Stomach (tissue), 9 donors: ENCODE measurements around the gene ANKRD65. TPM values are rescaled to one million over a fixed set of nuclear protein-coding genes. Genes with fewer than 3 reads are reported as not detected.
A peak's percentile ranks its signal among the peaks of the same experiment; 100 is the strongest.
"Not testable (repeated sequence)": the region's sequence is repeated elsewhere in the genome, so short reads cannot be mapped to it uniquely, and the experiment has no call there.

Experiments used
- DNase-seq, 2 donors: peaks; one replicate each; pipeline versions ENCODE4 v3.0.0 to v3.0.0-alpha.2; 2013 to 2019
- H3K27ac ChIP-seq, 5 donors: fragments of 200-600 bp in 4 of 5; sonication (generic) in 4 of 5; one replicate each; pipeline ENCODE4 v1.5.1; 2013 to 2019; ENCODE audit warnings: mild to moderate bottlenecking in 1 of 5, moderate library complexity in 1 of 5
- H3K27me3 ChIP-seq, 3 donors: fragments of 200-600 bp; sonication (generic); one replicate each; pipeline ENCODE4 v1.5.1; 2017 to 2019; ENCODE audit warnings: mixed run types in 1 of 3
- H3K36me3 ChIP-seq, 4 donors: fragments of 200-600 bp; sonication (generic); 1 replicate in 3 of 4; 2 replicates in 1 of 4; pipeline ENCODE4 v1.5.1; 2016 to 2019
- H3K4me1 ChIP-seq, 4 donors: fragments of 200-600 bp; sonication (generic); one replicate each; pipeline ENCODE4 v1.5.1; 2016 to 2019
- H3K4me3 ChIP-seq, 4 donors: fragments of 200-600 bp; sonication (generic) in 3 of 4; one replicate each; pipeline ENCODE4 v1.5.1; 2016 to 2019; ENCODE audit warnings: mild to moderate bottlenecking in 1 of 4
- H3K9me3 ChIP-seq, 4 donors: fragments of 200-600 bp; sonication (generic); one replicate each; pipeline ENCODE4 v1.5.1; 2016 to 2019
- CTCF ChIP-seq, 7 experiments: fragments of 450-650 bp in 4 of 7; fragments of 200-600 bp in 3 of 7; sonication (generic) in 3 of 7; IDR thresholded peaks; one replicate each; pipeline ENCODE4 v1.5.1; 2016 to 2019; ENCODE audit warnings: antibody characterized with exemption in 7 of 7, control low read depth in 2 of 7, mild to moderate bottlenecking in 1 of 7
- EP300 ChIP-seq: sonication (generic); formaldehyde crosslinking; IDR thresholded peaks from one replicate; pipeline ENCODE4 v1.6.1; 2017; ENCODE audit warnings: antibody characterized with exemption
- POLR2A ChIP-seq, 4 donors: fragments of 450-650 bp; IDR thresholded peaks; one replicate each; pipeline ENCODE4 v1.6.1; 2016; ENCODE audit warnings: antibody characterized with exemption in 4 of 4, control low read depth in 2 of 4, mild to moderate bottlenecking in 1 of 4, moderate library complexity in 1 of 4
- POLR2AphosphoS5 ChIP-seq, 3 donors: sonication (generic); formaldehyde crosslinking; IDR thresholded peaks; one replicate each; pipeline ENCODE4 v1.6.1; 2016; ENCODE audit warnings: antibody characterized with exemption in 3 of 3
- WGBS, 5 donors: extraction: QIAGEN DNeasy Blood & Tissue Kit in 3 of 5; methylation state at CpG; one replicate each; pipeline versions ENCODE4 v1.1.5 to v1.1.7; 2013 to 2018; 5-methylcytosine and 5-hydroxymethylcytosine counted together
- intact Hi-C: fragments of 100-400 bp; cut with DNase I; formaldehyde crosslinking; loops from one replicate; pipeline ENCODE4 v1.15.1; 2023; ENCODE audit warnings: low total_unique reads
- polyA plus RNA-seq, 3 donors: library from polyadenylated mRNA; stranded (reverse); fragments of 200-250 nt; gene quantifications; one replicate each; pipeline ENCODE4 v1.2.3, GENCODE V29; 2013
- total RNA-seq, 5 donors: library from RNA; depleted of rRNA; stranded (reverse); fragments of >200 nt; gene quantifications; one replicate each; pipeline versions ENCODE4 v1.1.0 to v1.2.3, GENCODE V29; 2014 to 2016
- donor health status: healthy with polysubstance abuse.
- donor health status: Bipolar disorder and iron deficiency.
- donor health status: healthy.

ANKRD65 gene
- total and polyA plus RNA-seq, 8 donors: 0.89 to 13.6 (median 8.7) TPM; not detected in 1

- Histone ChIP-seq H3K9me3 (no peaks in the 10 kb centered on the region), H3K4me1 (peaks cover 25 to 74% (median 55%) of the 10 kb centered on the region in 4 donors), H3K27me3 (no peaks in the 10 kb centered on the region), H3K27ac (peak overlapping the region; percentile 77 to 93 (median 88)), H3K36me3 (peaks cover 38 to 51% (median 45%) of the 10 kb centered on the region in 4 donors), H3K4me3 (peak overlapping the region; percentile 89 to 100 (median 94))
- TF ChIP-seq POLR2AphosphoS5 (IDR thresholded peaks at IDR 0.05): no peak
- TF ChIP-seq POLR2A (IDR thresholded peaks at IDR 0.05): no peak
- no peak for TF ChIP-seq EP300
- TF ChIP-seq CTCF (IDR thresholded peaks at IDR 0.05): no peak
- 33 to 42% (median 34%) methylated on average over 39 to 43 of the region's 43 CpGs for WGBS, 5 donors
- intact Hi-C loops: no loop called here
- no peak for DNase-seq
Observed at GRCh38 chr1:1406101-1406820, 14.8 kb downstream of the ANKRD65 start.

GRCh38 chr1:1403653-1404052 lies 17.4 kb downstream of the ANKRD65 start:
- H3K9me3 ChIP-seq: no peaks in the 10 kb centered on the region

GRCh38 chr1:1402901-1403392 lies 18.1 kb downstream of the ANKRD65 start:
- H3K27ac ChIP-seq, intact Hi-C loops, H3K27me3 ChIP-seq, DNase-seq, H3K4me3 ChIP-seq, H3K9me3 ChIP-seq: not testable (repeated sequence)
- H3K36me3 ChIP-seq: peaks cover 44 to 64% (median 53%) of the 10 kb centered on the region in 4 donors
- H3K4me1 ChIP-seq: peaks cover 31 to 78% (median 64%) of the 10 kb centered on the region in 4 donors
- 81 to 87% (median 87%) methylated on average over 9 of the region's 9 CpGs for WGBS, 5 donors

More at GRCh38 chr1:1403653-1404052, 17.4 kb downstream of the ANKRD65 start:
- Histone ChIP-seq H3K4me1 (peaks cover 33 to 78% (median 64%) of the 10 kb centered on the region in 4 donors), H3K4me3 (no peak overlapping the region), H3K27ac (no peak overlapping the region), H3K27me3 (no peaks in the 10 kb centered on the region), H3K36me3 (peaks cover 44 to 58% (median 53%) of the 10 kb centered on the region in 4 donors)
- no peak for DNase-seq
- WGBS, 5 donors: 82 to 89% (median 85%) methylated on average over 7 of the region's 7 CpGs
- intact Hi-C loops: no loop called here
- TF ChIP-seq CTCF (IDR thresholded peaks at IDR 0.05) (no peak), EP300 (no peak), POLR2A (IDR thresholded peaks at IDR 0.05) (no peak), POLR2AphosphoS5 (IDR thresholded peaks at IDR 0.05) (no peak)

GRCh38 chr1:1402072-1402900 lies 18.8 kb downstream of the ANKRD65 start:
- H3K27ac ChIP-seq: peak overlapping the region in 2 of 5 donors; percentile 4 to 7
- 68 to 75% (median 70%) methylated on average over 19 to 20 of the region's 20 CpGs for WGBS, 5 donors
- intact Hi-C loops: no loop called here
- no peak overlapping the region for H3K4me3 ChIP-seq
- no peaks in the 10 kb centered on the region for H3K9me3 ChIP-seq
- H3K4me1 ChIP-seq: peaks cover 37 to 81% (median 66%) of the 10 kb centered on the region in 4 donors
- no peaks in the 10 kb centered on the region for H3K27me3 ChIP-seq
- H3K36me3 ChIP-seq: peaks cover 51 to 71% (median 60%) of the 10 kb centered on the region in 4 donors
- TF ChIP-seq EP300: no peak
- peak in 1 of 3 donors; percentile 37 for TF ChIP-seq POLR2AphosphoS5 (IDR thresholded peaks at IDR 0.05)
- TF ChIP-seq CTCF (IDR thresholded peaks at IDR 0.05): peak in 2 of 7 experiments; percentile 24 to 35
- no peak for TF ChIP-seq POLR2A (IDR thresholded peaks at IDR 0.05)
- DNase-seq: peak in 1 of 2 donors; percentile 69
